Right lobe of liver (tissue), 6 donors: ENCODE data around the gene TUBA1A. TPM values are rescaled to one million over a fixed set of nuclear protein-coding genes. Genes with fewer than 3 reads are reported as not detected.

Source experiments
- ATAC-seq, 4 donors: fragments of 200-7000 bp; cut with Tn5 transposase; one replicate each; pipeline ENCODE4 v1.9.1; 2020; ENCODE audit warnings: mild to moderate bottlenecking in 4 of 4, moderate library complexity in 4 of 4
- DNase-seq, 3 donors: peaks; one replicate each; pipeline ENCODE4 v3.0.0-alpha.2; 2020
- H3K27ac ChIP-seq, 3 donors: fragments of 200-600 bp; one replicate each; pipeline ENCODE4 v1.8.0; 2022
- H3K27me3 ChIP-seq, 2 donors: fragments of 200-600 bp; one replicate each; pipeline ENCODE4 v1.8.0; 2022
- H3K36me3 ChIP-seq, 4 donors: fragments of 200-600 bp; sonication (generic) in 1 of 4; one replicate each; pipeline versions ENCODE4 v1.5.1 to v1.8.0; 2017 to 2022; ENCODE audit warnings: control low read depth in 1 of 4
- H3K4me1 ChIP-seq, 4 donors: fragments of 200-600 bp; sonication (generic) in 1 of 4; one replicate each; pipeline versions ENCODE4 v1.5.1 to v1.8.0; 2017 to 2022; ENCODE audit warnings: control low read depth in 1 of 4
- H3K4me3 ChIP-seq, 3 donors: fragments of 200-600 bp; one replicate each; pipeline ENCODE4 v1.8.0; 2022
- H3K9me3 ChIP-seq, 4 donors: fragments of 200-600 bp; sonication (generic) in 1 of 4; one replicate each; pipeline versions ENCODE4 v1.5.1 to v1.8.0; 2017 to 2022; ENCODE audit warnings: control low read depth in 1 of 4
- CTCF ChIP-seq, 4 donors: fragments of 200-600 bp in 3 of 4; fragments of 450-650 bp in 1 of 4; IDR thresholded peaks; one replicate each; pipeline versions ENCODE4 v1.5.1 to v1.8.0; 2016 to 2022; ENCODE audit warnings: antibody characterized with exemption in 4 of 4, mild to moderate bottlenecking in 2 of 4
- POLR2A ChIP-seq: fragments of 450-650 bp; IDR thresholded peaks from one replicate; pipeline ENCODE4 v1.6.1; 2017; ENCODE audit warnings: antibody characterized with exemption, mild to moderate bottlenecking
- WGBS: methylation state at CpG from one replicate; pipeline ENCODE4 v1.1.6; 2018; ENCODE audit warnings: low coverage, low lambda C conversion rate; ENCODE audit not compliant: insufficient coverage; ENCODE audit errors: missing lambda C conversion rate; 5-methylcytosine and 5-hydroxymethylcytosine counted together
- intact Hi-C, 2 donors: fragments of 100-400 bp; cut with DNase I; formaldehyde crosslinking; loops; one replicate each; pipeline versions ENCODE4 v1.11.2 to v1.14.1; 2022
- total RNA-seq, 6 experiments: library from RNA; depleted of rRNA in 2 of 6; stranded (reverse); fragments of >200 nt in 2 of 6; fragmentation: NEBNext Ultra II Directional in 3 of 6; extraction: Animal tissue kit (Norgen Biotek cat#: 25700) in 3 of 6; gene quantifications; one replicate each; pipeline versions ENCODE4 v1.1.0 to v1.2.4, GENCODE V29; 2016 to 2023
- donor health status: DM: no; HTN: yes; CAD: no.
- donor health status: DM: no; HTN: no; CAD: no.
- donor health status: DM: no; HTN: no; CAD: no.
- donor health status: DM: no; HTN: yes; CAD: no.
- donor health status: DM: no; HTN: yes; CAD: no.

TUBA1A gene
- total RNA-seq, 6 experiments from 2014 or later: 3.8 to 18.9 (median 5.8) TPM

- intact Hi-C loops: no loop called here
- H3K4me3 ChIP-seq: no peak overlapping the region
- H3K9me3 ChIP-seq: no peaks in the 10 kb centered on the region
- no peak for ATAC-seq
- H3K27ac ChIP-seq: no peak overlapping the region
- TF ChIP-seq POLR2A (no peak), CTCF (IDR thresholded peaks at IDR 0.05) (no peak)
- no peaks in the 10 kb centered on the region for H3K36me3 ChIP-seq
- WGBS: 51% methylated on average over 2 of the region's 2 CpGs
- H3K27me3 ChIP-seq: no peaks in the 10 kb centered on the region
- DNase-seq: no peak
- H3K4me1 ChIP-seq: no peaks in the 10 kb centered on the region
Observed at GRCh38 chr12:49160399-49160798, 28.5 kb downstream of the TUBA1A start.

- TF ChIP-seq POLR2A (no peak), CTCF (IDR thresholded peaks at IDR 0.05) (no peak)
- WGBS: 67% methylated on average over 3 of the region's 3 CpGs
- ATAC-seq (no peak), DNase-seq (no peak)
- no peaks in the 10 kb centered on the region for H3K27me3 ChIP-seq
- H3K36me3 ChIP-seq: no peaks in the 10 kb centered on the region
- no peaks in the 10 kb centered on the region for H3K9me3 ChIP-seq
- H3K27ac ChIP-seq: no peak overlapping the region
- H3K4me3 ChIP-seq: no peak overlapping the region
- H3K4me1 ChIP-seq: no peaks in the 10 kb centered on the region
- intact Hi-C loops: no loop called here
Observed at GRCh38 chr12:49154221-49154620, 34.7 kb downstream of the TUBA1A start.

- no peaks in the 10 kb centered on the region for H3K4me1 ChIP-seq
- H3K27ac ChIP-seq: no peak overlapping the region
- no peaks in the 10 kb centered on the region for H3K9me3 ChIP-seq
- TF ChIP-seq POLR2A (no peak), CTCF (IDR thresholded peaks at IDR 0.05) (no peak)
- H3K36me3 ChIP-seq: no peaks in the 10 kb centered on the region
- no peak overlapping the region for H3K4me3 ChIP-seq
- ATAC-seq: no peak
- WGBS: 89% methylated on average over 2 of the region's 2 CpGs
- intact Hi-C loops: no loop called here
- H3K27me3 ChIP-seq: no peaks in the 10 kb centered on the region
- no peak for DNase-seq
Observed at GRCh38 chr12:49147384-49147783, 41.5 kb downstream of the TUBA1A start.

GRCh38 chr12:49146406-49146805 is 42.5 kb downstream of the TUBA1A start:
- Histone ChIP-seq H3K9me3 (no peaks in the 10 kb centered on the region), H3K27me3 (no peaks in the 10 kb centered on the region), H3K36me3 (no peaks in the 10 kb centered on the region), H3K4me3 (no peak overlapping the region), H3K4me1 (no peaks in the 10 kb centered on the region), H3K27ac (no peak overlapping the region)
- intact Hi-C loops: no loop called here
- 94% methylated on average over 1 of the region's 1 CpG for WGBS
- TF ChIP-seq POLR2A (no peak), CTCF (IDR thresholded peaks at IDR 0.05) (no peak)
- ATAC-seq: no peak
- DNase-seq: no peak

GRCh38 chr12:49144384-49144783 is 44.5 kb downstream of the TUBA1A start:
- ATAC-seq (no peak), DNase-seq (no peak)
- no peaks in the 10 kb centered on the region for H3K9me3 ChIP-seq
- H3K4me3 ChIP-seq: no peak overlapping the region
- H3K27ac ChIP-seq: no peak overlapping the region
- TF ChIP-seq POLR2A (no peak), CTCF (IDR thresholded peaks at IDR 0.05) (no peak)
- intact Hi-C loops: no loop called here
- WGBS: 81% methylated on average over 2 of the region's 2 CpGs
- no peaks in the 10 kb centered on the region for H3K4me1 ChIP-seq
- no peaks in the 10 kb centered on the region for H3K27me3 ChIP-seq
- H3K36me3 ChIP-seq: no peaks in the 10 kb centered on the region
